Neuronal stem cell (in vitro differentiated cells): ENCODE results near the gene SH3GL1.
A peak's percentile ranks its signal among the peaks of the same experiment; 100 is the strongest.

Experiments
- DNase-seq: peaks from one replicate; pipeline ENCODE4 v3.0.0-alpha.2; 2013; ENCODE audit warnings: low spot score
- H2AFZ ChIP-seq: one replicate; pipeline ENCODE4 v1.6.1; 2013; ENCODE audit warnings: mild to moderate bottlenecking, low read length, inconsistent platforms
- H2AK5ac ChIP-seq: 2 replicates; pipeline ENCODE4 v1.6.1; 2013; ENCODE audit warnings: low read depth, mild to moderate bottlenecking, inconsistent platforms, low read length, moderate library complexity, mixed read lengths
- H2BK120ac ChIP-seq: 2 replicates; pipeline ENCODE4 v1.6.1; 2013; ENCODE audit warnings: low read depth, mild to moderate bottlenecking, inconsistent platforms, low read length, moderate library complexity, mixed read lengths
- H2BK12ac ChIP-seq: one replicate; pipeline ENCODE4 v1.6.1; 2013; ENCODE audit warnings: low read length, inconsistent platforms
- H2BK15ac ChIP-seq: 2 replicates; pipeline ENCODE4 v1.6.1; 2013; ENCODE audit warnings: mild to moderate bottlenecking, low read length, inconsistent platforms, mixed read lengths
- H2BK5ac ChIP-seq: one replicate; pipeline ENCODE4 v1.6.1; 2013; ENCODE audit warnings: inconsistent platforms, mild to moderate bottlenecking, low read length, moderate library complexity
- H3K14ac ChIP-seq: one replicate; pipeline ENCODE4 v1.6.1; 2013; ENCODE audit warnings: low read length, inconsistent platforms
- H3K18ac ChIP-seq: 2 replicates; pipeline ENCODE4 v1.6.1; 2013; ENCODE audit warnings: low read length, inconsistent platforms
- H3K23ac ChIP-seq: 2 replicates; pipeline ENCODE4 v1.6.1; 2013; ENCODE audit warnings: low read depth, mild to moderate bottlenecking, mixed read lengths, low read length, inconsistent platforms; ENCODE audit not compliant: poor library complexity
- H3K27ac ChIP-seq: replicated peaks from 3 replicates; pipeline ENCODE4 v1.5.1; 2013; ENCODE audit warnings: low read length, inconsistent platforms
- H3K27me3 ChIP-seq, 3 experiments: 2 replicates each; pipeline ENCODE4 v1.6.1; 2013; ENCODE audit warnings: low read length in 3 of 3, mild to moderate bottlenecking in 2 of 3, inconsistent platforms in 1 of 3, low read depth in 1 of 3, mixed read lengths in 1 of 3, moderate library complexity in 1 of 3; ENCODE audit not compliant: control insufficient read depth in 3 of 3, insufficient read depth in 3 of 3
- H3K36me3 ChIP-seq, 2 donors: replicated peaks in 1 of 2; 2 replicates each; pipeline ENCODE4 v1.6.1; 2013; ENCODE audit warnings: low read length in 2 of 2; ENCODE audit not compliant: control insufficient read depth in 2 of 2, insufficient read depth in 2 of 2
- H3K4ac ChIP-seq: 2 replicates; pipeline ENCODE4 v1.6.1; 2013; ENCODE audit warnings: inconsistent platforms, mild to moderate bottlenecking, low read length, moderate library complexity
- H3K4me1 ChIP-seq, 2 donors: 1 replicate in 1 of 2; 2 replicates in 1 of 2; pipeline ENCODE4 v1.6.1; 2013; ENCODE audit warnings: low read length in 2 of 2, low read depth in 1 of 2; ENCODE audit not compliant: control insufficient read depth in 2 of 2, insufficient read depth in 1 of 2
- H3K4me2 ChIP-seq: one replicate; pipeline ENCODE4 v1.6.1; 2013; ENCODE audit warnings: mild to moderate bottlenecking, low read length, inconsistent platforms; ENCODE audit not compliant: insufficient read depth, poor library complexity, severe bottlenecking
- H3K4me3 ChIP-seq, 2 donors: 2 replicates each; pipeline ENCODE4 v1.5.1; 2013; ENCODE audit warnings: low read length in 2 of 2, mild to moderate bottlenecking in 2 of 2, inconsistent platforms in 1 of 2, moderate library complexity in 1 of 2
- H3K79me1 ChIP-seq: one replicate; pipeline ENCODE4 v1.6.1; 2013; ENCODE audit warnings: low read depth, mild to moderate bottlenecking, inconsistent platforms, low read length, moderate library complexity
- H3K9ac ChIP-seq: one replicate; pipeline ENCODE4 v1.6.1; 2013; ENCODE audit warnings: mild to moderate bottlenecking, low read depth, low read length, inconsistent platforms; ENCODE audit not compliant: poor library complexity
- H3K9me3 ChIP-seq, 2 donors: replicated peaks in 1 of 2; 2 replicates each; pipeline versions ENCODE3 to v1.6.1; 2013; ENCODE audit warnings: low read length in 2 of 2, mild to moderate bottlenecking in 2 of 2, inconsistent platforms in 1 of 2, low read depth in 1 of 2, mixed read lengths in 1 of 2, moderate library complexity in 1 of 2; ENCODE audit not compliant: control insufficient read depth in 2 of 2, insufficient read depth in 1 of 2
- H4K8ac ChIP-seq: one replicate; pipeline ENCODE4 v1.6.1; 2013; ENCODE audit warnings: low read depth, mild to moderate bottlenecking, inconsistent platforms, low read length, moderate library complexity
- H4K91ac ChIP-seq: one replicate; pipeline ENCODE4 v1.6.1; 2013; ENCODE audit warnings: low read length, low read depth, mild to moderate bottlenecking, inconsistent platforms; ENCODE audit not compliant: poor library complexity
- WGBS, 2 donors: extraction: QIAGEN DNeasy Blood & Tissue Kit; methylation state at CpG; one replicate each; pipeline ENCODE4 v1.1.7; 2013; ENCODE audit warnings: missing lambda C conversion rate in 2 of 2, mixed read lengths in 1 of 2; ENCODE audit not compliant: insufficient read length in 2 of 2, insufficient replicate concordance in 1 of 2; ENCODE audit errors: extremely low coverage in 2 of 2; 5-methylcytosine and 5-hydroxymethylcytosine counted together

The SH3GL1 gene

DNA sequence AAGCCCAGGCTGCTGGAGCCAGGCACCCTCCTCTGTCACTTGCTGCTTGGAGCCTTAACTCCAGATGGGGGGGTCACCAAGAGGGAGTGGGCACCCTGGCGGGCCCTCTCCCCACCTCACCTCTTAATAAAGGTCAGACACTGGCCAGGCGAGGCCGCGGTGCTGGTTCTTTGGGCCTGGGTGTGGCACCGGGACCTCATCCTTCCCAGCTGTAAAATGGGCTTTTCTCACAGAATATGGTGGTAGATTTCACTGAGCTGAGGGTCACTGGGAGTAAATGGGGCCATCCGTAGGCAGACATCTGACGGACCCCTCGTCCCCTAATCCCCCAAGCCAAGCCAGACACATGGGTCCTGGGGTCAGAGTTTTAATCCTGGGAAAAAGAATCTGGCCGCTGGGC, 76.7 kb downstream of the SH3GL1 start:
- Histone ChIP-seq H3K79me1 (peaks cover 2% of the 10 kb centered on the region), H3K4me1 (peaks cover 6 to 8% of the 10 kb centered on the region in 2 donors), H3K18ac (no peak overlapping the region), H3K23ac (no peak overlapping the region), H4K8ac (no peak overlapping the region), H4K91ac (no peak overlapping the region), H3K9ac (no peak overlapping the region), H3K36me3 (peaks cover under 1 to 9% of the 10 kb centered on the region in 2 donors), H2BK12ac (no peak overlapping the region), H2BK120ac (no peak overlapping the region), H2AK5ac (no peak overlapping the region), H3K27me3 (no peaks in the 10 kb centered on the region), H3K4me3 (no peak overlapping the region), H2BK5ac (no peak overlapping the region), H3K4me2 (no peak overlapping the region), H2BK15ac (no peak overlapping the region), H3K4ac (no peak overlapping the region), H3K27ac (no peak overlapping the region), H3K14ac (no peak overlapping the region), H3K9me3 (peaks cover 4 to 8% of the 10 kb centered on the region in 2 donors), H2AFZ (no peak overlapping the region)
- WGBS, 2 donors: no CpG with 5 or more reads among the region's 9 CpGs
- DNase-seq: no peak

DNA sequence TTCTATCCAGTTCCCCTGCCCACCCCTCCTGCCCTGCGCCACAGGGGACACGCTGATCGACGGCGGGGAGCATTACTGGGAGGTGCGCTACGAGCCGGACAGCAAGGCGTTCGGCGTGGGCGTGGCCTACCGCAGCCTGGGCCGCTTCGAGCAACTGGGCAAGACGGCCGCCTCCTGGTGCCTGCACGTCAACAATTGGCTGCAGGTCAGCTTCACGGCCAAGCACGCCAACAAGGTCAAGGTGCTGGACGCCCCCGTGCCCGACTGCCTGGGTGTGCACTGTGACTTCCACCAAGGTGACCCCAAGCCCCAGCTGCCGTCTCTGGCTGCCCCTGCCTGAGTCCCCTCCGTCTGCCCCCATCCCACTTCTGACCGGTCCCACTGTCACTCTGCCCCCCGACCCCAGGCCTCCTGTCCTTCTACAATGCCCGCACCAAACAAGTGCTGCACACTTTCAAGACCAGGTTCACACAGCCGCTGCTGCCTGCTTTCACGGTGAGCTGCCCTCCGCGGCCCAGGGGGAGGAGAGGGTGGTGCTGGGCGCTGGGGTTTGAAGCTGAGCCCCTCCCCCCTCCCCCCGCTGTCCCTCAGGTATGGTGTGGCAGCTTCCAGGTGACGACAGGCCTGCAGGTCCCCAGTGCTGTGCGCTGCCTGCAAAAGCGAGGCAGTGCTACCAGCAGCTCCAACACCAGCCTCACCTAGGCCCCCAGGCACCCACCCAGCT, 77.2 kb downstream of the SH3GL1 start:
- DNase-seq: no peak
- H2BK5ac ChIP-seq: no peak overlapping the region
- peaks cover 6 to 10% of the 10 kb centered on the region in 2 donors for H3K9me3 ChIP-seq
- peaks cover 4 to 8% of the 10 kb centered on the region in 2 donors for H3K4me1 ChIP-seq
- no peak overlapping the region for H2BK15ac ChIP-seq
- no peak overlapping the region for H3K4ac ChIP-seq
- H2BK120ac ChIP-seq: no peak overlapping the region
- peak overlapping the region; percentile 57 for H4K8ac ChIP-seq
- H2AFZ ChIP-seq: no peak overlapping the region
- peak overlapping the region; percentile 90 for H3K23ac ChIP-seq
- H3K18ac ChIP-seq: peak overlapping the region; percentile 54
- H3K36me3 ChIP-seq: peaks cover 4 to 15% of the 10 kb centered on the region in 2 donors
- no peaks in the 10 kb centered on the region for H3K27me3 ChIP-seq
- H3K27ac ChIP-seq: no peak overlapping the region
- peak overlapping the region; percentile 17 for H2BK12ac ChIP-seq
- peaks cover 2% of the 10 kb centered on the region for H3K79me1 ChIP-seq
- no peak overlapping the region for H3K4me2 ChIP-seq
- H4K91ac ChIP-seq: no peak overlapping the region
- peak overlapping the region; percentile 39 for H3K9ac ChIP-seq
- no CpG with 5 or more reads among the region's 37 CpGs for WGBS, 2 donors
- no peak overlapping the region for H3K4me3 ChIP-seq
- peak overlapping the region; percentile 50 for H3K14ac ChIP-seq
- no peak overlapping the region for H2AK5ac ChIP-seq

DNA sequence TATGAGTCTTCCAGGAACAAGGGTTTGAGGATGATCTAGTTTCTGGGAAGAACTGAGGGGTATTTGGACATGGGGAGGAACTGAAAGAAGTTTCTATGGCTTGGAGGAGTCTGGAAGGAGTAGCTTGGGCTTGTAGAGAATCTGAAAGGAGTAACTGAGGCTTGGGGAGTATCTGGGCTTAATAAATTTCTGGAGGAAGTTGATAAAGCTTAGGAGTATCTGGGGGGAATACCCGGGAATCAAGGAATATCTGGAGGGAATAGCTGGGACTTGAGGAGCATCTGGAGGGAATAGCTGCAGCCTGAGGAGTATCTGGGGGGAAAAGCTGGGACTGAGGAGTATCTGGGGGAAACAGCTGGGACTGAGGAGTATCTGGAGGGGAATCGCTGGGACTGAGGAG, 79.9 kb downstream of the SH3GL1 start:
- peaks cover 19 to 29% of the 10 kb centered on the region in 2 donors for H3K36me3 ChIP-seq
- no peak overlapping the region for H2AK5ac ChIP-seq
- H3K14ac ChIP-seq: no peak overlapping the region
- no peak overlapping the region for H3K27ac ChIP-seq
- H3K18ac ChIP-seq: no peak overlapping the region
- no peak overlapping the region for H3K9ac ChIP-seq
- H3K4ac ChIP-seq: no peak overlapping the region
- H3K79me1 ChIP-seq: peaks cover 2% of the 10 kb centered on the region
- no peak overlapping the region for H4K91ac ChIP-seq
- H2BK5ac ChIP-seq: no peak overlapping the region
- no peaks in the 10 kb centered on the region for H3K4me1 ChIP-seq
- no peak overlapping the region for H3K23ac ChIP-seq
- no peak overlapping the region for H4K8ac ChIP-seq
- no peak overlapping the region for H2BK12ac ChIP-seq
- DNase-seq: no peak
- no CpG with 5 or more reads among the region's 2 CpGs for WGBS, 2 donors
- H2BK15ac ChIP-seq: no peak overlapping the region
- no peak overlapping the region for H2BK120ac ChIP-seq
- no peaks in the 10 kb centered on the region for H3K27me3 ChIP-seq
- no peak overlapping the region for H2AFZ ChIP-seq
- no peak overlapping the region for H3K4me2 ChIP-seq
- no peak overlapping the region for H3K4me3 ChIP-seq
- H3K9me3 ChIP-seq: peaks cover 6 to 10% of the 10 kb centered on the region in 2 donors

DNA sequence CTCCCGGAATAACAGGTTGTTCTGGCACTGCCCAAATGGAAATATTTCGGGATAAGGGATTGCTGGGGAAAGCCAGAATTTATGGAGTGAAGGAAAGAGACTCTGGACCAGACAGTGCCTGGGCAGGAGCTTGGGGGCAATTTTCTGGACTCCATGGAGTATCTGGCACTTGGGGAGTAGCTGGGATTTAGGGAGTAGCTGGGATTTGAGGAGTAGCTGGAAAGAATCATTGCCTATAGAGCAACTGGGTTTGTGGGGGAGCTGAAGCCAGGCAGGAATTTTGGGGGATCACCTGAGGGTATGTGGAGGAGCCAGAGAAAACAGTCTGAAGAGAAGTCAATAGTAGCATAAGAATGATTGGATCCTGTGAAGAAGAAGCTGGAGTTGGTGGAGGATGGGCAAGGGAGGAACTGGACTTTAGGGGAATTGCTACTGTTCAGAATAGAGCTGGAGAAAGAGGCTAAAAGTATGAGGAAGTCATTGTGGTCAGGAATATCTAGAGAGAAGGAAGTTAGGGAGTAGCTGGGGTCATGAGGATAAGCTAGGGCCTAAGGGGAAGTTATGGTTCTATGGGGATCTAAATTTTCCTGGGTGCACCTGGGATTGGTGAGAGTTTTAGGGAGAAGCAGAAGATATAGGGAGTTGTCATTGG, 81.2 kb downstream of the SH3GL1 start:
- Histone ChIP-seq H3K36me3 (peaks cover 22 to 35% of the 10 kb centered on the region in 2 donors), H2AFZ (no peak overlapping the region), H3K4me3 (no peak overlapping the region), H4K91ac (no peak overlapping the region), H3K9ac (no peak overlapping the region), H2BK15ac (no peak overlapping the region), H3K27me3 (no peaks in the 10 kb centered on the region), H3K27ac (no peak overlapping the region), H4K8ac (no peak overlapping the region), H3K79me1 (no peaks in the 10 kb centered on the region), H3K4me1 (no peaks in the 10 kb centered on the region), H3K4ac (no peak overlapping the region), H2BK5ac (no peak overlapping the region), H3K18ac (no peak overlapping the region), H3K4me2 (no peak overlapping the region), H3K14ac (no peak overlapping the region), H2BK120ac (no peak overlapping the region), H3K9me3 (peaks cover 6 to 10% of the 10 kb centered on the region in 2 donors), H2BK12ac (no peak overlapping the region), H3K23ac (peak overlapping the region; percentile 20), H2AK5ac (no peak overlapping the region)
- DNase-seq: no peak
- WGBS, 2 donors: no CpG with 5 or more reads among the region's 2 CpGs
